H9 (cell line): ENCODE data around the gene HAT1. TPM values are rescaled to one million over a fixed set of nuclear protein-coding genes. Genes with fewer than 3 reads are reported as not detected.

Experiments
- DNase-seq: peaks from one replicate; pipeline ENCODE4 v3.0.0-alpha.2; 2017
- H2AFZ ChIP-seq: one replicate; pipeline ENCODE4 v1.6.1; 2013; ENCODE audit warnings: mild to moderate bottlenecking, low read length, control low read depth, moderate library complexity
- H2AK5ac ChIP-seq: 2 replicates; pipeline ENCODE4 v1.6.1; 2013; ENCODE audit warnings: low read length, control low read depth, mixed read lengths; ENCODE audit not compliant: insufficient read length
- H2BK120ac ChIP-seq: one replicate; pipeline ENCODE4 v1.6.1; 2013; ENCODE audit warnings: low read depth, mild to moderate bottlenecking, low read length, control low read depth, inconsistent platforms; ENCODE audit not compliant: poor library complexity, severe bottlenecking
- H2BK12ac ChIP-seq: 2 replicates; pipeline ENCODE4 v1.6.1; 2013; ENCODE audit warnings: low read length, control low read depth, mixed read lengths, low read depth; ENCODE audit not compliant: insufficient read length
- H2BK15ac ChIP-seq: 2 replicates; pipeline ENCODE4 v1.6.1; 2013; ENCODE audit warnings: low read depth, low read length, control low read depth
- H2BK20ac ChIP-seq: one replicate; pipeline ENCODE4 v1.6.1; 2013; ENCODE audit warnings: low read depth, mild to moderate bottlenecking, low read length, control low read depth, inconsistent platforms; ENCODE audit not compliant: poor library complexity, severe bottlenecking
- H2BK5ac ChIP-seq: 2 replicates; pipeline ENCODE4 v1.6.1; 2013; ENCODE audit warnings: low read length, control low read depth, mixed read lengths; ENCODE audit not compliant: insufficient read length
- H3K14ac ChIP-seq: 2 replicates; pipeline ENCODE4 v1.6.1; 2013; ENCODE audit warnings: low read length, control low read depth; ENCODE audit not compliant: insufficient read depth
- H3K18ac ChIP-seq: 2 replicates; pipeline ENCODE4 v1.6.1; 2013; ENCODE audit warnings: low read depth, mild to moderate bottlenecking, mixed read lengths, low read length, control low read depth; ENCODE audit not compliant: insufficient read length
- H3K23ac ChIP-seq: 2 replicates; pipeline ENCODE4 v1.6.1; 2013; ENCODE audit warnings: low read length, control low read depth, mixed read lengths, low read depth; ENCODE audit not compliant: insufficient read length
- H3K23me2 ChIP-seq: 2 replicates; pipeline ENCODE4 v1.6.1; 2013; ENCODE audit warnings: low read depth, mild to moderate bottlenecking, mixed read lengths, low read length, control low read depth; ENCODE audit not compliant: insufficient read length, poor library complexity, severe bottlenecking
- H3K27ac ChIP-seq: 2 replicates; pipeline ENCODE4 v1.5.1; 2013; ENCODE audit warnings: low read length, control low read depth, mixed read lengths, low read depth; ENCODE audit not compliant: insufficient read length
- H3K27me3 ChIP-seq: 2 replicates; pipeline ENCODE4 v1.6.1; 2013; ENCODE audit warnings: low read length, control low read depth, inconsistent platforms; ENCODE audit not compliant: insufficient read depth
- H3K4ac ChIP-seq: 2 replicates; pipeline ENCODE4 v1.6.1; 2013; ENCODE audit warnings: low read depth, mild to moderate bottlenecking, control low read depth, inconsistent platforms, low read length, moderate library complexity
- H3K4me1 ChIP-seq: 2 replicates; pipeline ENCODE4 v1.6.1; 2013; ENCODE audit warnings: low read length, control low read depth, inconsistent platforms; ENCODE audit not compliant: insufficient read depth
- H3K4me2 ChIP-seq: 2 replicates; pipeline ENCODE4 v1.6.1; 2013; ENCODE audit warnings: low read length, control low read depth, mixed read lengths; ENCODE audit not compliant: insufficient read length, insufficient read depth
- H3K56ac ChIP-seq: 2 replicates; pipeline ENCODE4 v1.6.1; 2013; ENCODE audit warnings: low read depth, mild to moderate bottlenecking, mixed read lengths, low read length, control low read depth; ENCODE audit not compliant: insufficient read length
- H3K79me1 ChIP-seq: 2 replicates; pipeline ENCODE4 v1.6.1; 2013; ENCODE audit warnings: low read depth, mild to moderate bottlenecking, moderate library complexity, low read length, control low read depth, inconsistent platforms; ENCODE audit not compliant: insufficient read depth, poor library complexity, severe bottlenecking
- H3K79me2 ChIP-seq: 2 replicates; pipeline ENCODE4 v1.6.1; 2013; ENCODE audit warnings: low read length, control low read depth, inconsistent platforms; ENCODE audit not compliant: insufficient read depth
- H3K9ac ChIP-seq: 2 replicates; pipeline ENCODE4 v1.6.1; 2013; ENCODE audit warnings: low read length, control low read depth, mixed read lengths; ENCODE audit not compliant: insufficient read length; ENCODE audit errors: extremely low read depth
- H3K9me3 ChIP-seq: one replicate; pipeline ENCODE4 v1.6.1; 2013; ENCODE audit warnings: low read depth, low read length, inconsistent platforms; ENCODE audit not compliant: control insufficient read depth
- H3T11ph ChIP-seq: one replicate; pipeline ENCODE4 v1.6.1; 2013; ENCODE audit warnings: mild to moderate bottlenecking, low read length, control low read depth, inconsistent platforms
- H4K20me1 ChIP-seq: one replicate; pipeline ENCODE4 v1.6.1; 2013; ENCODE audit not compliant: control insufficient read depth, insufficient read length, insufficient read depth
- H4K5ac ChIP-seq: 2 replicates; pipeline ENCODE4 v1.6.1; 2013; ENCODE audit warnings: low read depth, mild to moderate bottlenecking, mixed read lengths, low read length, control low read depth; ENCODE audit not compliant: insufficient read length
- H4K8ac ChIP-seq: replicated peaks from 2 replicates; pipeline ENCODE4 v1.6.1; 2013; ENCODE audit warnings: low read length, control low read depth, mixed read lengths, low read depth; ENCODE audit not compliant: insufficient read length
- H4K91ac ChIP-seq: 2 replicates; pipeline ENCODE4 v1.6.1; 2013; ENCODE audit warnings: low read depth, mild to moderate bottlenecking, moderate library complexity, mixed read lengths, low read length, control low read depth; ENCODE audit not compliant: insufficient read length
- H3K27ac Mint-ChIP-seq, 3 experiments: 2 replicates in 2 of 3; 3 replicates in 1 of 3; pipeline ENCODE4 v1.8.0; 2020 to 2021; ENCODE audit warnings: mixed read lengths in 3 of 3, mild to moderate bottlenecking in 1 of 3, moderate library complexity in 1 of 3
- H3K27me3 Mint-ChIP-seq: 2 replicates; pipeline ENCODE4 v1.8.0; 2021; ENCODE audit warnings: low read depth, mild to moderate bottlenecking, moderate library complexity, mixed read lengths
- H3K36me3 Mint-ChIP-seq, 3 experiments: 2 replicates in 2 of 3; 3 replicates in 1 of 3; pipeline ENCODE4 v1.8.0; 2020 to 2021; ENCODE audit warnings: low read depth in 3 of 3, mixed read lengths in 3 of 3; ENCODE audit not compliant: insufficient read depth in 1 of 3
- H3K4me1 Mint-ChIP-seq, 2 experiments: 2 replicates each; pipeline ENCODE4 v1.8.0; 2020; ENCODE audit warnings: mixed read lengths in 2 of 2
- H3K4me3 Mint-ChIP-seq, 2 experiments: 2 replicates in 1 of 2; 3 replicates in 1 of 2; pipeline ENCODE4 v1.8.0; 2020 to 2021; ENCODE audit warnings: mild to moderate bottlenecking in 2 of 2, mixed read lengths in 2 of 2, moderate library complexity in 1 of 2
- H3K9me3 Mint-ChIP-seq, 2 experiments: 2 replicates in 1 of 2; 3 replicates in 1 of 2; pipeline ENCODE4 v1.8.0; 2020; ENCODE audit warnings: mild to moderate bottlenecking in 2 of 2, mixed read lengths in 2 of 2, moderate library complexity in 1 of 2
- WGBS: extraction: QIAGEN DNeasy Blood & Tissue Kit; methylation state at CpG from one replicate; pipeline ENCODE4 v1.1.7; 2013; ENCODE audit warnings: missing lambda C conversion rate, low lambda C conversion rate, mixed read lengths; ENCODE audit not compliant: insufficient read length; ENCODE audit errors: extremely low coverage; 5-methylcytosine and 5-hydroxymethylcytosine counted together
- total RNA-seq: library from RNA; stranded (reverse); gene quantifications from 2 replicates; pipeline ENCODE4 v1.2.1, GENCODE V29; 2021
- TF ChIP-seq, protein P1 (sequence below): fragments of 200-600 bp; sonication (generic); conservative IDR thresholded peaks from 3 replicates; pipeline ENCODE4 v1.8.0; 2021; ENCODE audit warnings: antibody characterized with exemption, mild to moderate bottlenecking

HAT1 gene
- total RNA-seq, 1 experiment from 2014 or later = 73.0 TPM

GRCh38 chr2:171908235-171908634, 14.0 kb upstream of the HAT1 start:
- H3K23me2 ChIP-seq = no peaks in the 10 kb centered on the region
- Mint-ChIP-seq H3K4me3 (no peak overlapping the region), H3K27me3 (peaks cover 4% of the 10 kb centered on the region), H3K27ac (no peak overlapping the region), H3K9me3 (no peaks in the 10 kb centered on the region), H3K4me1 (no peaks in the 10 kb centered on the region), H3K36me3 (no peaks in the 10 kb centered on the region)
- H4K8ac ChIP-seq = no peak overlapping the region
- no peak overlapping the region for H3K56ac ChIP-seq
- TF ChIP-seq, protein P1, sequence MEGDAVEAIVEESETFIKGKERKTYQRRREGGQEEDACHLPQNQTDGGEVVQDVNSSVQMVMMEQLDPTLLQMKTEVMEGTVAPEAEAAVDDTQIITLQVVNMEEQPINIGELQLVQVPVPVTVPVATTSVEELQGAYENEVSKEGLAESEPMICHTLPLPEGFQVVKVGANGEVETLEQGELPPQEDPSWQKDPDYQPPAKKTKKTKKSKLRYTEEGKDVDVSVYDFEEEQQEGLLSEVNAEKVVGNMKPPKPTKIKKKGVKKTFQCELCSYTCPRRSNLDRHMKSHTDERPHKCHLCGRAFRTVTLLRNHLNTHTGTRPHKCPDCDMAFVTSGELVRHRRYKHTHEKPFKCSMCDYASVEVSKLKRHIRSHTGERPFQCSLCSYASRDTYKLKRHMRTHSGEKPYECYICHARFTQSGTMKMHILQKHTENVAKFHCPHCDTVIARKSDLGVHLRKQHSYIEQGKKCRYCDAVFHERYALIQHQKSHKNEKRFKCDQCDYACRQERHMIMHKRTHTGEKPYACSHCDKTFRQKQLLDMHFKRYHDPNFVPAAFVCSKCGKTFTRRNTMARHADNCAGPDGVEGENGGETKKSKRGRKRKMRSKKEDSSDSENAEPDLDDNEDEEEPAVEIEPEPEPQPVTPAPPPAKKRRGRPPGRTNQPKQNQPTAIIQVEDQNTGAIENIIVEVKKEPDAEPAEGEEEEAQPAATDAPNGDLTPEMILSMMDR = no peak
- H3K4me2 ChIP-seq = no peak overlapping the region
- no peaks in the 10 kb centered on the region for H3K9me3 ChIP-seq
- no peak overlapping the region for H3K9ac ChIP-seq
- H2BK120ac ChIP-seq = no peak overlapping the region
- H3K23ac ChIP-seq = no peak overlapping the region
- no peak overlapping the region for H3K4ac ChIP-seq
- no peaks in the 10 kb centered on the region for H3K79me2 ChIP-seq
- no peak overlapping the region for H2BK20ac ChIP-seq
- no peak overlapping the region for H2BK15ac ChIP-seq
- no peak overlapping the region for H3K14ac ChIP-seq
- no peak for DNase-seq
- H4K5ac ChIP-seq = no peak overlapping the region
- H3K79me1 ChIP-seq = no peaks in the 10 kb centered on the region
- no peak overlapping the region for H2AK5ac ChIP-seq
- no peaks in the 10 kb centered on the region for H4K20me1 ChIP-seq
- H2BK12ac ChIP-seq = no peak overlapping the region
- no peak overlapping the region for H3T11ph ChIP-seq
- no peak overlapping the region for H3K18ac ChIP-seq
- no peak overlapping the region for H4K91ac ChIP-seq
- no peak overlapping the region for H2AFZ ChIP-seq
- H3K27ac ChIP-seq = no peak overlapping the region
- WGBS = no CpG with 5 or more reads among the region's 1 CpG
- H2BK5ac ChIP-seq = no peak overlapping the region
- no peaks in the 10 kb centered on the region for H3K4me1 ChIP-seq
- no peaks in the 10 kb centered on the region for H3K27me3 ChIP-seq
